ENCODE data around the gene ALPL.
A peak's percentile ranks its signal among the peaks of the same experiment; 100 is the strongest.
"Not testable (repeated sequence)": the region's sequence is repeated elsewhere in the genome, so short reads cannot be mapped to it uniquely, and the experiment has no call there.

Gene ALPL

GRCh38 chr1:21508580-21509350 is 458 bp upstream of the ALPL start:
- peak; percentile 72 to 90 (median 78) for DNase-seq

- DNase-seq: no peak
Observed at GRCh38 chr1:21510113-21510493, 880 bp downstream of the ALPL start.

- no peak for DNase-seq
Observed at GRCh38 chr1:21510885-21511578, 1.8 kb downstream of the ALPL start.

- DNase-seq: no peak
Observed at GRCh38 chr1:21511579-21512522, 2.6 kb downstream of the ALPL start.

- DNase-seq: no peak
Observed at GRCh38 chr1:21514245-21514644, 5.0 kb downstream of the ALPL start.

- DNase-seq: no peak
Observed at GRCh38 chr1:21517161-21517589, 8.0 kb downstream of the ALPL start.

- DNase-seq: no peak
Observed at GRCh38 chr1:21517660-21518480, 8.6 kb downstream of the ALPL start.

GRCh38 chr1:21518774-21519455 is 9.7 kb downstream of the ALPL start:
- no peak for DNase-seq

- not testable (repeated sequence) for DNase-seq
Observed at GRCh38 chr1:21519486-21520070, 10.4 kb downstream of the ALPL start.

- DNase-seq: peak in 1 of 4 experiments; percentile 28
Observed at GRCh38 chr1:21520899-21521716, 11.9 kb downstream of the ALPL start.

GRCh38 chr1:21521717-21522060 is 12.5 kb downstream of the ALPL start:
- DNase-seq: no peak

GRCh38 chr1:21522525-21523038 is 13.4 kb downstream of the ALPL start:
- no peak for DNase-seq

- DNase-seq: no peak
Observed at GRCh38 chr1:21523297-21523813, 14.1 kb downstream of the ALPL start.

GRCh38 chr1:21524220-21524619 is 15.0 kb downstream of the ALPL start:
- no peak for DNase-seq

- DNase-seq: peak; percentile 44 to 73 (median 60)
Observed at GRCh38 chr1:21524686-21525339, 15.6 kb downstream of the ALPL start.

- no peak for DNase-seq
Observed at GRCh38 chr1:21525340-21525717, 16.1 kb downstream of the ALPL start.

GRCh38 chr1:21526441-21526840 is 17.2 kb downstream of the ALPL start:
- DNase-seq: no peak

- DNase-seq: no peak
Observed at GRCh38 chr1:21530368-21531016, 21.3 kb downstream of the ALPL start.

GRCh38 chr1:21531241-21531640 is 22.0 kb downstream of the ALPL start:
- DNase-seq: no peak

Data from suppressor macrophage (primary cell).